ENCODE data around the gene VN1R5. TPM values are rescaled to one million over a fixed set of nuclear protein-coding genes. Genes with fewer than 3 reads are reported as not detected.
A peak's percentile ranks its signal among the peaks of the same experiment; 100 is the strongest.
"Not testable (repeated sequence)": the region's sequence is repeated elsewhere in the genome, so short reads cannot be mapped to it uniquely, and the experiment has no call there.

The VN1R5 gene
- not detected for total RNA-seq
- long read RNA-seq: 0 reads

DNA sequence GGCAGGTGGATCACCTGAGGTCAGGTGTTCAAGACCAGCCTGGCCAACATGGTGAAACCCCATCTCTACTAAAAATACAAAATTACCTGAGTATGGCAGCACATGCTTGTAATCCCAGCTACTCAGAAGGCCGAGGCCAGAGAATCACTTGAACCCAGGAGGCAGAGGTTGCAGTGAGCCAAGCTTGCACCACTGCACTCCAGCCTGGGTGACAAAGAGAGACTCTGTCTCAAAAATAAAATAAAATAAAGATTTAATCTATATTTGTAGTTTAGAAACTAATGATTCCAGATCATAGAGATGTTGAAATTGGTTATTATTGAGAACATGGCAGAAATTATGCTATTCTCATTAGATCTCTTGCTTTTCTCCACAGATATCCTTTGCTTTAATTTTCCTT lies at the start of gene VN1R5:
TSS of gene VN1R5 (plus strand) at position 301 of the 400 bp plus-strand sequence.
- H3K36me3 ChIP-seq; DNase-seq; H3K4me3 ChIP-seq; H3K9me3 ChIP-seq; H3K27me3 ChIP-seq; H3K4me1 ChIP-seq; intact Hi-C loops (cut with DNase I); ATAC-seq; H3K27ac ChIP-seq: not testable (repeated sequence)

DNA sequence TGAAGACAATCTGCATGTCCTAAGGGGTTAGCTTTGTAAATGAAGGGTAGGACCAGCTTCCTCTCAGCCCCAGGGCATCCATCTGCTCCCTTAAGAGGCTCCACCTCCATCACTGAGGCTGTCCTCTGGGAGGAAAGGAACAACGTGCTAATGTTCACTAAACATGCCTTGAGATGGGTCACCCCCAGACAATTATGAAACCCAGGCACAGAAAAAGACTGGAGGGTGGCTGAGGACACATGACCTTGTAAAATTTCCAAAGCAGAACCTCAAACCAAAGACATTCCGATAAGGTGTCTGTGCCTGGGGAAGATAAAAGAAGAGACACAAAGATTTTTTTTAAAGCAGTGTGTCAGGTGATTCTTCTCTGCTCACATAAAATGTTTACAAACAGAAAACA lies 46.5 kb upstream of the VN1R5 start:
- H3K36me3 ChIP-seq: no peaks in the 10 kb centered on the region
- DNase-seq (no peak), ATAC-seq (no peak)
- H3K4me3 ChIP-seq: peak overlapping the region; percentile 91
- TF ChIP-seq, protein P1, sequence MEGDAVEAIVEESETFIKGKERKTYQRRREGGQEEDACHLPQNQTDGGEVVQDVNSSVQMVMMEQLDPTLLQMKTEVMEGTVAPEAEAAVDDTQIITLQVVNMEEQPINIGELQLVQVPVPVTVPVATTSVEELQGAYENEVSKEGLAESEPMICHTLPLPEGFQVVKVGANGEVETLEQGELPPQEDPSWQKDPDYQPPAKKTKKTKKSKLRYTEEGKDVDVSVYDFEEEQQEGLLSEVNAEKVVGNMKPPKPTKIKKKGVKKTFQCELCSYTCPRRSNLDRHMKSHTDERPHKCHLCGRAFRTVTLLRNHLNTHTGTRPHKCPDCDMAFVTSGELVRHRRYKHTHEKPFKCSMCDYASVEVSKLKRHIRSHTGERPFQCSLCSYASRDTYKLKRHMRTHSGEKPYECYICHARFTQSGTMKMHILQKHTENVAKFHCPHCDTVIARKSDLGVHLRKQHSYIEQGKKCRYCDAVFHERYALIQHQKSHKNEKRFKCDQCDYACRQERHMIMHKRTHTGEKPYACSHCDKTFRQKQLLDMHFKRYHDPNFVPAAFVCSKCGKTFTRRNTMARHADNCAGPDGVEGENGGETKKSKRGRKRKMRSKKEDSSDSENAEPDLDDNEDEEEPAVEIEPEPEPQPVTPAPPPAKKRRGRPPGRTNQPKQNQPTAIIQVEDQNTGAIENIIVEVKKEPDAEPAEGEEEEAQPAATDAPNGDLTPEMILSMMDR (IDR thresholded peaks at IDR 0.05): no peak
- peak overlapping the region; percentile 94 for H3K27ac ChIP-seq
- no peaks in the 10 kb centered on the region for H3K27me3 ChIP-seq
- no peaks in the 10 kb centered on the region for H3K9me3 ChIP-seq
- intact Hi-C loops (cut with DNase I): no loop called here
- H3K4me1 ChIP-seq: peaks cover 24% of the 10 kb centered on the region

GRCh38 chr1:247210062-247210375 lies 45.9 kb upstream of the VN1R5 start:
- TF ChIP-seq, protein P1 (IDR thresholded peaks at IDR 0.05): no peak
- intact Hi-C loops (cut with DNase I): no loop called here
- DNase-seq (no peak), ATAC-seq (no peak)
- Histone ChIP-seq H3K27ac (peak overlapping the region; percentile 94), H3K36me3 (no peaks in the 10 kb centered on the region), H3K9me3 (no peaks in the 10 kb centered on the region), H3K27me3 (no peaks in the 10 kb centered on the region), H3K4me1 (peaks cover 24% of the 10 kb centered on the region), H3K4me3 (peak overlapping the region; percentile 91)

GRCh38 chr1:247210376-247211117 lies 45.3 kb upstream of the VN1R5 start:
- ATAC-seq: peak; percentile 100
- intact Hi-C loops (cut with DNase I): no loop called here
- TF ChIP-seq, protein P1 (IDR thresholded peaks at IDR 0.05): no peak

DNA sequence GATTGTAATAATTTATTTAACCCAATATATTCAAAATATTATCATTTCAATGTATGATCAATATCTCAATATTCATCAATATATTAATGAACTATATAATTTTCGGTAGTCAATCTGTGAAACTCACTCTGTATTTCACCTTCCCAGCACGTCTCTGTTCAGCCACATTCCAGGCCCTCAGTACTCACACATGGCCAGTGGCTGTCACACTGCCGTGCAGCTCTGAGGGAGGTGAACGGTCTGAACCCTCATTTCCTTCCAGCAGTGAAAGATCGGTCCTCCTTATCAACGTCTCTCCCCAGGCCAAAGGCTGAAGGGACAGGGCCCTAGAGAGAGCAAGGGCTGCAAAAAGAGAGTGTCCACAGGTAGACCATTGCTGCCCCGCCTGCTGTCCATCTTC lies 44.5 kb upstream of the VN1R5 start:
- no peak for ATAC-seq
- Histone ChIP-seq H3K4me3 (no peak overlapping the region), H3K4me1 (peaks cover 24% of the 10 kb centered on the region), H3K27me3 (no peaks in the 10 kb centered on the region), H3K9me3 (no peaks in the 10 kb centered on the region), H3K27ac (no peak overlapping the region), H3K36me3 (no peaks in the 10 kb centered on the region)
- no peak for DNase-seq
- TF ChIP-seq, protein P1 (IDR thresholded peaks at IDR 0.05): no peak
- intact Hi-C loops (cut with DNase I): no loop called here

More at GRCh38 chr1:247210376-247211117, 45.3 kb upstream of the VN1R5 start:
- no peaks in the 10 kb centered on the region for H3K36me3 ChIP-seq
- H3K27ac ChIP-seq: peak overlapping the region; percentile 94
- no peaks in the 10 kb centered on the region for H3K27me3 ChIP-seq
- peak overlapping the region; percentile 91 for H3K4me3 ChIP-seq
- peaks cover 24% of the 10 kb centered on the region for H3K4me1 ChIP-seq
- H3K9me3 ChIP-seq: no peaks in the 10 kb centered on the region
- peak; percentile 99 for DNase-seq

DNA sequence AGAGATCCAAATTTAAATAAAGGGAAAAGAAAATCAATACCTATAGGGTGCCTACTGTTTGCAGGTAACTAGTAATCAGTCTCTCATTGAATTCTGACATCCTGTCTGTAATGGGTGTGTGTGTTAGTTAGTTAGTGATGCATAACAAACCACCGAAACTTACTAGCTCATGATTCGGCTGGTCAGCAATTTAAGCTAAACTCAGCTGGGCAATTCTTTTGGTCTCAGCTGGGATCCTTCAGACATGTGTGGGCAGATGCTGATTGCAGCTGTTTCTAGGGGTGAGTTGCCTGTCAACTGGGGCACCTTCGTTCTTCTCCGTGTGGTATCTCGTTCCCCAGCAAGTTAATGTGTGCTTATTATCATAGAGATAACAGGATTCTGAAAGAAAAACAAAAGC lies 43.9 kb upstream of the VN1R5 start:
- Histone ChIP-seq H3K36me3 (no peaks in the 10 kb centered on the region), H3K27ac (no peak overlapping the region), H3K4me1 (peaks cover 24% of the 10 kb centered on the region), H3K27me3 (no peaks in the 10 kb centered on the region), H3K9me3 (no peaks in the 10 kb centered on the region), H3K4me3 (no peak overlapping the region)
- no peak for ATAC-seq
- TF ChIP-seq, protein P1 (IDR thresholded peaks at IDR 0.05): no peak
- intact Hi-C loops (cut with DNase I): no loop called here
- DNase-seq: no peak
